ENCODE results near the gene NOTCH3. TPM values are rescaled to one million over a fixed set of nuclear protein-coding genes. Genes with fewer than 3 reads are reported as not detected.

Gene NOTCH3
- total and polyA plus RNA-seq, 2 of the 8 experiments (the other 6 are each of a cell fraction or from before 2014, with no cell fraction given), result 37.5 to 107 TPM

GRCh38 chr19:15241259-15241910, 40.6 kb upstream of the NOTCH3 start:
- Histone ChIP-seq H3K79me2 (ENCODE audit: control insufficient read depth in 1 of 2, insufficient read depth in 2 of 2, low read length in 2 of 2) (no peaks in the 10 kb centered on the region), H3K36me3 (ENCODE audit: control insufficient read depth in 2 of 4, insufficient read depth in 4 of 4, low read length in 3 of 4) (peaks cover 30 to 56% (median 49%) of the 10 kb centered on the region in 4 experiments), H4K20me1 (replicated peaks in 1 of 2; ENCODE audit: control insufficient read depth in 1 of 2, insufficient read depth in 2 of 2, low read length in 2 of 2) (peaks cover 13 to 25% of the 10 kb centered on the region in 2 experiments), H2BK12ac (ENCODE audit: low read depth, low read length) (no peak overlapping the region), H3K4me3 (ENCODE audit: extremely low read depth in 1 of 4, insufficient read depth in 2 of 4, low read depth in 3 of 4, low read length in 4 of 4) (no peak overlapping the region), H3K4me2 (ENCODE audit: insufficient read depth in 1 of 2, low read depth in 2 of 2, low read length in 2 of 2) (no peak overlapping the region), H4K91ac (replicated peaks; ENCODE audit: insufficient read length, low read length) (no peak overlapping the region), H3K23ac (ENCODE audit: insufficient read length) (no peak overlapping the region), H4K8ac (ENCODE audit: extremely low read depth, insufficient read depth, low read length) (no peak overlapping the region), H3K18ac (ENCODE audit: extremely low read depth, low read length) (no peak overlapping the region), H3K9me3 (ENCODE audit: insufficient read depth in 2 of 2, low read depth in 1 of 2, low read length in 1 of 2) (no peaks in the 10 kb centered on the region), H3K27me3 (replicated peaks in 1 of 4; ENCODE audit: control insufficient read depth in 3 of 4, extremely low read depth in 1 of 4, insufficient read depth in 3 of 4, low read length in 3 of 4) (no peaks in the 10 kb centered on the region), H3K79me1 (ENCODE audit: low read depth, low read length) (peaks cover 10% of the 10 kb centered on the region), H3K14ac (ENCODE audit: insufficient read length) (no peak overlapping the region), H2BK15ac (ENCODE audit: low read length) (no peak overlapping the region), H3K23me2 (ENCODE audit: low read depth, low read length) (no peaks in the 10 kb centered on the region), H4K5ac (ENCODE audit: insufficient read length, low read depth, low read length) (no peak overlapping the region), H3K56ac (replicated peaks; ENCODE audit: insufficient read length, low read depth, low read length) (no peak overlapping the region), H3K4ac (replicated peaks; ENCODE audit: insufficient read length, low read depth, low read length) (no peak overlapping the region), H2BK20ac (ENCODE audit: low read length) (no peak overlapping the region), H3K4me1 (replicated peaks in 1 of 4; ENCODE audit: control insufficient read depth in 3 of 4, insufficient read depth in 4 of 4, low read length in 3 of 4) (no peaks in the 10 kb centered on the region), H2AK5ac (ENCODE audit: low read depth, low read length) (no peak overlapping the region), H3K27ac (ENCODE audit: low read depth, low read length) (no peak overlapping the region), H2BK5ac (ENCODE audit: low read depth, low read length) (no peak overlapping the region), H3K9ac (replicated peaks in 1 of 4; ENCODE audit: extremely low read depth in 1 of 4, low read depth in 3 of 4, low read length in 3 of 4) (no peak overlapping the region), H2BK120ac (replicated peaks; ENCODE audit: low read depth, low read length) (no peak overlapping the region), H2AFZ (ENCODE audit: low read length) (no peak overlapping the region)
- no peak for DNase-seq (ENCODE audit: low read depth in 1 of 2, low spot score in 2 of 2)
- ChIA-PET POLR2A (ENCODE audit: partially characterized antibody) (interaction anchor here (1.2 to 1.5 kb wide), 3 partner anchors 14 to 178 kb away, joined by 3 to 6 read pairs (median 5); partner anchors contain the start of gene AKAP8L), CTCF (ENCODE audit: partially characterized antibody) (interaction anchor here (0.6 to 8.9 kb wide), 4 partner anchors 10 to 65 kb away, joined by 3 to 81 read pairs (median 10); partner anchors contain the start of gene EPHX3)
- no peak for FAIRE-seq
- TF ChIP-seq BRCA1 (IDR thresholded peaks at IDR 0.05; ENCODE audit: low read depth, low read length) (no peak), POU5F1 (IDR thresholded peaks at IDR 0.05; ENCODE audit: low read depth, low read length) (no peak), EZH2 (IDR thresholded peaks at IDR 0.05; ENCODE audit: low read depth, low read length, severe bottlenecking) (no peak), POLR2AphosphoS5 (IDR thresholded peaks at IDR 0.05; ENCODE audit: low read depth, low read length) (no peak), KDM5A (IDR thresholded peaks at IDR 0.05; ENCODE audit: low read length) (no peak), RAD21 (IDR thresholded peaks at IDR 0.05 in 1 of 2, conservative IDR thresholded peaks at IDR 0.05 in 1 of 2; ENCODE audit: low read depth in 2 of 2, low read length in 2 of 2) (no peak), ASH2L (IDR thresholded peaks at IDR 0.05; ENCODE audit: low read length) (no peak), RXRA (IDR thresholded peaks at IDR 0.05; ENCODE audit: insufficient read depth, low read depth, low read length) (no peak), CTBP2 (IDR thresholded peaks at IDR 0.05; ENCODE audit: borderline replicate concordance, insufficient read depth, insufficient read length, low read length) (no peak), SP2 (IDR thresholded peaks at IDR 0.05; ENCODE audit: low read length) (no peak), CHD1 (IDR thresholded peaks at IDR 0.05; ENCODE audit: low read depth, low read length) (no peak)
- TF ChIP-seq, protein P1, sequence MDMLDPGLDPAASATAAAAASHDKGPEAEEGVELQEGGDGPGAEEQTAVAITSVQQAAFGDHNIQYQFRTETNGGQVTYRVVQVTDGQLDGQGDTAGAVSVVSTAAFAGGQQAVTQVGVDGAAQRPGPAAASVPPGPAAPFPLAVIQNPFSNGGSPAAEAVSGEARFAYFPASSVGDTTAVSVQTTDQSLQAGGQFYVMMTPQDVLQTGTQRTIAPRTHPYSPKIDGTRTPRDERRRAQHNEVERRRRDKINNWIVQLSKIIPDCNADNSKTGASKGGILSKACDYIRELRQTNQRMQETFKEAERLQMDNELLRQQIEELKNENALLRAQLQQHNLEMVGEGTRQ (IDR thresholded peaks at IDR 0.05; ENCODE audit: low read length), result no peak
- 90% methylated on average over 9 of the region's 9 CpGs; no CpG with 5 or more reads in 1 of the 2 experiments for WGBS, 2 experiments (ENCODE audit: extremely low coverage in 1 of 2, insufficient coverage in 1 of 2, insufficient read length in 1 of 2, insufficient replicate concordance in 2 of 2, low coverage in 1 of 2, low lambda C conversion rate in 2 of 2, missing lambda C conversion rate in 1 of 2)

All from H1 (cell line).